ENCODE data around the gene CCT2. TPM values are rescaled to one million over a fixed set of nuclear protein-coding genes. Genes with fewer than 3 reads are reported as not detected.

The CCT2 gene
- total and polyA plus RNA-seq, 2 of the 4 experiments (the other 2 are of a cell fraction) = 194 to 651 TPM

GRCh38 chr12:69546693-69547438 lies 38.4 kb upstream of the CCT2 start:
- no peak for DNase-seq
- H2BK120ac ChIP-seq (ENCODE audit: low read depth, low read length) = no peak overlapping the region

More at GRCh38 chr12:69546693-69547438, 38.4 kb upstream of the CCT2 start:
- no peaks in the 10 kb centered on the region for H3K9me1 ChIP-seq (ENCODE audit: insufficient read depth, low read length)
- WGBS, 2 experiments (ENCODE audit: extremely low coverage in 2 of 2, insufficient read length in 1 of 2) = no CpG with 5 or more reads among the region's 7 CpGs
- H3K56ac ChIP-seq (ENCODE audit: extremely low read depth, insufficient read depth, low read length) = no peak overlapping the region
- no peak overlapping the region for H3K27ac ChIP-seq (ENCODE audit: insufficient read depth, low read length)
- H3K23ac ChIP-seq (ENCODE audit: low read depth, low read length) = no peak overlapping the region
- no peak overlapping the region for H3K4me3 ChIP-seq (ENCODE audit: insufficient read depth, low read depth, low read length)
- H3K4me1 ChIP-seq (ENCODE audit: control insufficient read depth, insufficient read depth, low read length) = no peaks in the 10 kb centered on the region
- no peaks in the 10 kb centered on the region for H3K27me3 ChIP-seq (ENCODE audit: control insufficient read depth, insufficient read depth, low read length)
- no peak overlapping the region for H2AK9ac ChIP-seq (replicated peaks; ENCODE audit: low read depth, low read length, poor library complexity)
- H3K79me1 ChIP-seq (ENCODE audit: low read depth in 1 of 2, low read length in 2 of 2) = peaks cover 16 to 44% of the 10 kb centered on the region in 2 experiments
- no peak overlapping the region for H2AK5ac ChIP-seq (ENCODE audit: low read depth, low read length)
- H3K9me3 ChIP-seq (ENCODE audit: control insufficient read depth, insufficient read depth, low read length) = peaks cover 2% of the 10 kb centered on the region; the same call in 1 of the 2 replicates
- H4K8ac ChIP-seq (ENCODE audit: low read depth in 2 of 2, low read length in 2 of 2) = no peak overlapping the region
- H2BK15ac ChIP-seq (ENCODE audit: low read depth, low read length) = no peak overlapping the region
- no peak overlapping the region for H2AFZ ChIP-seq (replicated peaks; ENCODE audit: low read length, poor library complexity)
- H3K18ac ChIP-seq (ENCODE audit: low read depth, low read length) = no peak overlapping the region
- H4K91ac ChIP-seq (ENCODE audit: insufficient read depth, low read depth, low read length) = no peak overlapping the region
- TF ChIP-seq USF2 (IDR thresholded peaks at IDR 0.05; ENCODE audit: low read depth, low read length) (no peak), POLR2A (IDR thresholded peaks at IDR 0.05; ENCODE audit: low read depth, low read length) (no peak), CTCF (conservative IDR thresholded peaks at IDR 0.05; ENCODE audit: low read depth, low read length) (no peak), BHLHE40 (IDR thresholded peaks at IDR 0.05; ENCODE audit: low read depth, low read length) (no peak), CHD1 (IDR thresholded peaks at IDR 0.05; ENCODE audit: low read depth, low read length) (no peak), RCOR1 (IDR thresholded peaks at IDR 0.05; ENCODE audit: insufficient replicate concordance, low read length) (no peak), RFX5 (IDR thresholded peaks at IDR 0.05; ENCODE audit: low read depth, low read length) (no peak)
- ChIA-PET CTCF (no interaction called here), POLR2A (ENCODE audit: unreplicated experiment) (no interaction called here)
- intact Hi-C loops (cut with micrococcal nuclease) = no loop called here
- H3K4ac ChIP-seq (ENCODE audit: low read depth, low read length) = no peak overlapping the region
- no peaks in the 10 kb centered on the region for H4K20me1 ChIP-seq (ENCODE audit: insufficient read depth, low read length)
- in situ Hi-C loops (cut with MboI; ENCODE audit: low sequenced_read_pairs) = no loop called here
- BruUV-seq (replicated peaks) = no TSS peak
- no peak overlapping the region for H3K14ac ChIP-seq (replicated peaks; ENCODE audit: low read depth, low read length)
- ATAC-seq (ENCODE audit: low read depth) = no peak
- dilution Hi-C loops (cut with HindIII; ENCODE audit: low sequenced_read_pairs, unreplicated experiment) = no loop called here
- no peak overlapping the region for H3K4me2 ChIP-seq (ENCODE audit: low read depth, low read length)
- H3K9ac ChIP-seq (ENCODE audit: low read depth, low read length) = no peak overlapping the region
- peaks cover 3% of the 10 kb centered on the region; the same call in 1 of the 2 replicates for H3K36me3 ChIP-seq (ENCODE audit: control insufficient read depth, insufficient read depth, low read length)
- H4K5ac ChIP-seq (ENCODE audit: low read depth, low read length) = no peak overlapping the region
- H2BK5ac ChIP-seq (ENCODE audit: low read depth, low read length, poor library complexity, severe bottlenecking) = no peak overlapping the region
- H2BK20ac ChIP-seq (ENCODE audit: low read depth, low read length) = no peak overlapping the region
